ENCODE data around the gene TDRD15. TPM values are rescaled to one million over a fixed set of nuclear protein-coding genes. Genes with fewer than 3 reads are reported as not detected.

The TDRD15 gene
- total and polyA plus RNA-seq, 2 donors (not counting 3 experiments of a cell fraction or from before 2014, with no cell fraction given) = not detected

DNA sequence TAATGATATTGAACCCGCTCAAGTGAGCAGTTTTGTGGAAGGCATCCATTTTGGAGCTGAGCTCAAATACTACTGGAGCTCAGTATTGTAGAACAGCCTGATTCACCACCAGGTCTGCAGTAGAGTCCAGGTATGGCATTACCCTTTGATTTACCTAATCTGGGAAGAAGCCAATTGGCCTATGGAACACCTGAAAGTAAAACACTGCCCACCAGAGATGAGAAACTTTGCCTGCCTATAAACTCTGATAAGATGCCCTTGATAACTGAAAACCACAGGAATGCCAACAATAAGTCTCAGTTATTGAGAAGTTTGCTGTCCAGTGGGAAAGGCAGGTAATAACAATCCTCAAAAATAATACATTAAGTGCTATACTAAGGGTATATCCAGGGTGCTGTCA is 25.5 kb upstream of the TDRD15 start:
- dilution Hi-C loops (cut with MboI; ENCODE audit: extremely low pct_ligation_motif_present, low sequenced_read_pairs) = no loop called here

DNA sequence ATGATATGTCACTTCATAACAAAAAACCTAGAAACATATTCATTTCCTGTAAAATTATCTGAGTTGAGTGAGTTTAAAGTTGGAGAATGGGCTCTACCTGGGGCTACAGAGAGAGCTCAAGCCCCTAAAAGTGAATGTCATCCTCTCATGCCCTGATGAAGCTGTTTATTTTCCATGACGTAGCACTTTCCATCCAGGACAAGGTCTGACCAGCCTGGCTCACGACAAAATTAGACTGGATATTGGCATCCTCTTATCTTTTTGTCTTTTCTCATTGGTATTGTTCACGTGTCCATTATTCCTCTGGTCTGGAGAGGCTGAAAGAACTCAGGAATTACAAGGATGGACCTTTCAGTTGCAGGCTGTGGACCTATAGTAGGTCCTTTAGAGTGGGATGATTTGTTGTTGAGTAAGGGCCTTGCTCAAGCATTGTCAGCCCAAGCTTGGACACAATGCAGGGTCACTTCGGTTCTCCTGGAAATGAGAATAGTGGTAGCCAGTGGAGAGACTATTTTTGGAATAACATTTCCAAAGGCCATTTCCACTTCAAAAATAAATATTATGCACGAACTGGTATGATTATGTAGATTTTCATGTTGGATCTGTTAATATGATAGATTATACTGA is 24.4 kb upstream of the TDRD15 start:
- POLR2A ChIA-PET = no interaction called here
- CTCF ChIA-PET = interaction anchor here (1.4 kb wide), 1 partner anchor 18 kb away, joined by 4 read pairs; no protein-coding TSS in a partner anchor
- no peak overlapping the region for H3K9ac ChIP-seq (replicated peaks; ENCODE audit: extremely low read depth, insufficient read depth, low read length)
- H3K9me1 ChIP-seq (replicated peaks; ENCODE audit: control insufficient read depth, extremely low read depth, insufficient read depth, low read length) = no peaks in the 10 kb centered on the region
- no peak for DNase-seq (ENCODE audit: low read depth, low spot score)
- H3K27me3 ChIP-seq (ENCODE audit: control insufficient read depth in 2 of 2, insufficient read depth in 2 of 2, low read length in 2 of 2) = no peaks in the 10 kb centered on the region
- TF ChIP-seq GATA2 (IDR thresholded peaks at IDR 0.05; ENCODE audit: insufficient read depth, insufficient read length, low read depth, low read length) = no peak
- TF ChIP-seq POLR2A (IDR thresholded peaks at IDR 0.05; ENCODE audit: low read depth, low read length) = no peak
- no peak for TF ChIP-seq FOS (IDR thresholded peaks at IDR 0.05; ENCODE audit: borderline replicate concordance, insufficient read depth, low read length)
- no peak for TF ChIP-seq POLR2AphosphoS5 (IDR thresholded peaks at IDR 0.05; ENCODE audit: insufficient read depth, low read depth, low read length)
- TF ChIP-seq, protein P1, sequence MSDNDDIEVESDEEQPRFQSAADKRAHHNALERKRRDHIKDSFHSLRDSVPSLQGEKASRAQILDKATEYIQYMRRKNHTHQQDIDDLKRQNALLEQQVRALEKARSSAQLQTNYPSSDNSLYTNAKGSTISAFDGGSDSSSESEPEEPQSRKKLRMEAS (IDR thresholded peaks at IDR 0.05; ENCODE audit: insufficient read depth, insufficient read length) = no peak
- no peak for TF ChIP-seq EZH2 (IDR thresholded peaks at IDR 0.05; ENCODE audit: borderline replicate concordance, low read depth, low read length, severe bottlenecking)
- TF ChIP-seq JUN (IDR thresholded peaks at IDR 0.05; ENCODE audit: borderline replicate concordance, insufficient read depth, insufficient read length, low read depth) = no peak
- TF ChIP-seq, protein P2, sequence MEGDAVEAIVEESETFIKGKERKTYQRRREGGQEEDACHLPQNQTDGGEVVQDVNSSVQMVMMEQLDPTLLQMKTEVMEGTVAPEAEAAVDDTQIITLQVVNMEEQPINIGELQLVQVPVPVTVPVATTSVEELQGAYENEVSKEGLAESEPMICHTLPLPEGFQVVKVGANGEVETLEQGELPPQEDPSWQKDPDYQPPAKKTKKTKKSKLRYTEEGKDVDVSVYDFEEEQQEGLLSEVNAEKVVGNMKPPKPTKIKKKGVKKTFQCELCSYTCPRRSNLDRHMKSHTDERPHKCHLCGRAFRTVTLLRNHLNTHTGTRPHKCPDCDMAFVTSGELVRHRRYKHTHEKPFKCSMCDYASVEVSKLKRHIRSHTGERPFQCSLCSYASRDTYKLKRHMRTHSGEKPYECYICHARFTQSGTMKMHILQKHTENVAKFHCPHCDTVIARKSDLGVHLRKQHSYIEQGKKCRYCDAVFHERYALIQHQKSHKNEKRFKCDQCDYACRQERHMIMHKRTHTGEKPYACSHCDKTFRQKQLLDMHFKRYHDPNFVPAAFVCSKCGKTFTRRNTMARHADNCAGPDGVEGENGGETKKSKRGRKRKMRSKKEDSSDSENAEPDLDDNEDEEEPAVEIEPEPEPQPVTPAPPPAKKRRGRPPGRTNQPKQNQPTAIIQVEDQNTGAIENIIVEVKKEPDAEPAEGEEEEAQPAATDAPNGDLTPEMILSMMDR (IDR thresholded peaks at IDR 0.05; ENCODE audit: extremely low read depth in 1 of 2, insufficient read depth in 1 of 2, low read depth in 1 of 2, low read length in 2 of 2) = no peak
- TF ChIP-seq MYC (IDR thresholded peaks at IDR 0.05; ENCODE audit: low read depth, low read length) = no peak
- H3K27ac ChIP-seq (ENCODE audit: insufficient read depth, low read depth, low read length) = no peak overlapping the region
- H3K4me2 ChIP-seq (ENCODE audit: insufficient read depth, low read length) = no peak overlapping the region
- H3K79me2 ChIP-seq (ENCODE audit: control insufficient read depth, insufficient read depth, low read length) = no peaks in the 10 kb centered on the region
- H3K4me3 ChIP-seq (replicated peaks in 1 of 3; ENCODE audit: insufficient read depth in 1 of 3, low read depth in 1 of 3, low read length in 3 of 3) = no peak overlapping the region
- H3K4me1 ChIP-seq (ENCODE audit: control insufficient read depth, extremely low read depth, insufficient read depth, low read length) = peaks cover 4% of the 10 kb centered on the region
- intact Hi-C loops (cut with micrococcal nuclease) (no loop called here), dilution Hi-C loops (cut with MboI; ENCODE audit: extremely low pct_ligation_motif_present, low sequenced_read_pairs) (no loop called here)
- H3K9me3 ChIP-seq (replicated peaks; ENCODE audit: control insufficient read depth, insufficient read depth, low read length) = no peaks in the 10 kb centered on the region
- BruUV-seq (replicated peaks) = no TSS peak
- H4K20me1 ChIP-seq (replicated peaks; ENCODE audit: control insufficient read depth, extremely low read depth, insufficient read depth, low read length) = no peaks in the 10 kb centered on the region
- no peaks in the 10 kb centered on the region for H3K36me3 ChIP-seq (ENCODE audit: control insufficient read depth in 2 of 2, extremely low read depth in 1 of 2, insufficient read depth in 2 of 2, low read length in 2 of 2)
- no peak overlapping the region for H2AFZ ChIP-seq (ENCODE audit: low read depth, low read length)
- no peak for FAIRE-seq

More for the DNA sequence above, 25.5 kb upstream of the TDRD15 start:
- Histone ChIP-seq H3K79me2 (ENCODE audit: control insufficient read depth, insufficient read depth, low read length) (no peaks in the 10 kb centered on the region), H3K4me1 (ENCODE audit: control insufficient read depth, extremely low read depth, insufficient read depth, low read length) (no peaks in the 10 kb centered on the region), H4K20me1 (replicated peaks; ENCODE audit: control insufficient read depth, extremely low read depth, insufficient read depth, low read length) (no peaks in the 10 kb centered on the region), H3K9ac (replicated peaks; ENCODE audit: extremely low read depth, insufficient read depth, low read length) (no peak overlapping the region), H3K9me1 (replicated peaks; ENCODE audit: control insufficient read depth, extremely low read depth, insufficient read depth, low read length) (no peaks in the 10 kb centered on the region), H3K4me3 (replicated peaks in 1 of 3; ENCODE audit: insufficient read depth in 1 of 3, low read depth in 1 of 3, low read length in 3 of 3) (no peak overlapping the region), H3K27ac (ENCODE audit: insufficient read depth, low read depth, low read length) (no peak overlapping the region), H3K27me3 (ENCODE audit: control insufficient read depth in 2 of 2, insufficient read depth in 2 of 2, low read length in 2 of 2) (no peaks in the 10 kb centered on the region), H2AFZ (ENCODE audit: low read depth, low read length) (no peak overlapping the region), H3K4me2 (ENCODE audit: insufficient read depth, low read length) (no peak overlapping the region), H3K9me3 (replicated peaks; ENCODE audit: control insufficient read depth, insufficient read depth, low read length) (no peaks in the 10 kb centered on the region), H3K36me3 (ENCODE audit: control insufficient read depth in 2 of 2, extremely low read depth in 1 of 2, insufficient read depth in 2 of 2, low read length in 2 of 2) (no peaks in the 10 kb centered on the region)
- ChIA-PET CTCF (no interaction called here), POLR2A (no interaction called here)
- FAIRE-seq (no peak), DNase-seq (ENCODE audit: low read depth, low spot score) (no peak)
- intact Hi-C loops (cut with micrococcal nuclease) = no loop called here
- no TSS peak for BruUV-seq (replicated peaks)
- TF ChIP-seq JUN (IDR thresholded peaks at IDR 0.05; ENCODE audit: borderline replicate concordance, insufficient read depth, insufficient read length, low read depth) = no peak
- TF ChIP-seq, protein P2 (IDR thresholded peaks at IDR 0.05; ENCODE audit: extremely low read depth in 1 of 2, insufficient read depth in 1 of 2, low read depth in 1 of 2, low read length in 2 of 2) = no peak
- TF ChIP-seq FOS (IDR thresholded peaks at IDR 0.05; ENCODE audit: borderline replicate concordance, insufficient read depth, low read length) = no peak
